HepG2 (cell line): ENCODE measurements around the gene CACNA1I. TPM values are rescaled to one million over a fixed set of nuclear protein-coding genes. Genes with fewer than 3 reads are reported as not detected.

Experiments
- CEBPG ChIP-seq: IDR thresholded peaks from 2 replicates; pipeline ENCODE4 v1.6.1; 2016
- EEA1 ChIP-seq: sonication (generic); formaldehyde crosslinking; IDR thresholded peaks from 2 replicates; pipeline ENCODE4 v1.5.1; 2020; ENCODE audit warnings: mild to moderate bottlenecking, missing genetic modification reagents, borderline replicate concordance
- ELF1 ChIP-seq: sonication (generic); formaldehyde crosslinking; IDR thresholded peaks from 2 replicates; pipeline ENCODE4 v1.4.0; 2020; ENCODE audit warnings: missing genetic modification reagents
- FIP1L1 ChIP-seq: fragments of 200-400 bp; formaldehyde crosslinking; IDR thresholded peaks from 2 replicates; pipeline ENCODE4 v1.6.1; 2018; ENCODE audit warnings: low read depth, mild to moderate bottlenecking, low read length, moderate library complexity, borderline replicate concordance; ENCODE audit not compliant: insufficient read depth
- FOXK1 ChIP-seq: sonication (generic); formaldehyde crosslinking; IDR thresholded peaks from 2 replicates; pipeline ENCODE4 v1.4.0; 2020; ENCODE audit warnings: low read depth, missing genetic modification reagents, borderline replicate concordance
- GPN1 ChIP-seq: sonication (generic); formaldehyde crosslinking; IDR thresholded peaks from 2 replicates; pipeline ENCODE4 v1.5.1; 2020; ENCODE audit warnings: missing genetic modification reagents, borderline replicate concordance
- HDAC6 ChIP-seq: fragments of 200-600 bp; sonication (generic); IDR thresholded peaks from 2 replicates; pipeline ENCODE4 v1.7.0; 2017; ENCODE audit warnings: mild to moderate bottlenecking, antibody characterized with exemption, low read length, low read depth
- HHEX ChIP-seq: IDR thresholded peaks from 2 replicates; pipeline ENCODE4 v1.6.1; 2016; ENCODE audit warnings: control low read depth
- HNF4G ChIP-seq, 2 experiments: sonication (generic) in 1 of 2; formaldehyde crosslinking in 1 of 2; IDR thresholded peaks; 2 replicates each; pipeline versions ENCODE4 v1.4.0 to v1.6.1; 2011 to 2020; ENCODE audit warnings: borderline replicate concordance in 2 of 2, low read depth in 2 of 2, mild to moderate bottlenecking in 2 of 2, low read length in 1 of 2, missing genetic modification reagents in 1 of 2, moderate library complexity in 1 of 2
- IRX3 ChIP-seq: sonication (generic); formaldehyde crosslinking; IDR thresholded peaks from 2 replicates; pipeline ENCODE4 v1.8.1; 2023; ENCODE audit warnings: mild to moderate bottlenecking, low read depth, missing genetic modification reagents, borderline replicate concordance
- KLF6 ChIP-seq: IDR thresholded peaks from 2 replicates; pipeline ENCODE4 v1.8.0; 2016; ENCODE audit warnings: missing biosample characterization, missing genetic modification reagents
- RAD51 ChIP-seq: fragments of 450-650 bp; IDR thresholded peaks from 2 replicates; pipeline ENCODE4 v1.6.1; 2016; ENCODE audit warnings: borderline replicate concordance
- RFXAP ChIP-seq: sonication (generic); formaldehyde crosslinking; IDR thresholded peaks from 2 replicates; pipeline ENCODE4 v1.4.0; 2020; ENCODE audit warnings: missing genetic modification reagents, borderline replicate concordance
- U2AF1 ChIP-seq: fragments of 200-400 bp; formaldehyde crosslinking; optimal IDR thresholded peaks from 2 replicates; pipeline ENCODE3; 2017; ENCODE audit warnings: mild to moderate bottlenecking, low read depth, low read length
- ZBTB1 ChIP-seq: sonication (generic); formaldehyde crosslinking; IDR thresholded peaks from 2 replicates; pipeline ENCODE4 v1.4.0; 2020; ENCODE audit warnings: missing genetic modification reagents, borderline replicate concordance
- ZFP82 ChIP-seq: sonication (generic); formaldehyde crosslinking; IDR thresholded peaks from 2 replicates; pipeline ENCODE4 v1.5.1; 2020; ENCODE audit warnings: mild to moderate bottlenecking, missing genetic modification reagents, borderline replicate concordance
- ZNF225 ChIP-seq: sonication (generic); formaldehyde crosslinking; IDR thresholded peaks from 2 replicates; pipeline ENCODE4 v1.4.0; 2020; ENCODE audit warnings: mild to moderate bottlenecking, missing genetic modification reagents
- ZNF562 ChIP-seq: sonication (generic); formaldehyde crosslinking; IDR thresholded peaks from 2 replicates; pipeline ENCODE4 v1.8.0; 2022; ENCODE audit warnings: missing genetic modification reagents, borderline replicate concordance
- ZNF607 ChIP-seq: sonication (generic); formaldehyde crosslinking; IDR thresholded peaks from 2 replicates; pipeline ENCODE4 v1.5.1; 2020; ENCODE audit warnings: missing genetic modification reagents, mild to moderate bottlenecking, borderline replicate concordance
- ZSCAN12 ChIP-seq: sonication (generic); formaldehyde crosslinking; IDR thresholded peaks from 2 replicates; pipeline ENCODE4 v1.9.0; 2021; ENCODE audit warnings: mild to moderate bottlenecking, missing genetic modification reagents
- polyA plus RNA-seq, 8 experiments: library from polyadenylated mRNA; depleted of rRNA in 3 of 8; stranded (reverse) in 7 of 8; unstranded in 1 of 8; fragments of >200 nt; fragmentation: Illumina TruSeq in 4 of 8; extraction: Trizol in 4 of 8; gene quantifications; 2 replicates each; pipeline versions ENCODE4 v1.2.1 to v1.2.3, GENCODE V29; 2011 to 2016; ENCODE audit warnings: low read depth in 4 of 8, missing spikeins in 1 of 8, mixed read lengths in 1 of 8; ENCODE audit not compliant: insufficient read depth in 1 of 8
- total RNA-seq, 5 experiments: library from RNA; depleted of rRNA; stranded (reverse); fragments of >200 nt; fragmentation: Illumina TruSeq; extraction: Trizol; gene quantifications; 2 replicates each; pipeline ENCODE4 v1.2.3, GENCODE V29; 2016; ENCODE audit warnings: low read depth in 1 of 5
- TF ChIP-seq, protein P1 (sequence below), 2 experiments: IDR thresholded peaks; 2 replicates each; pipeline ENCODE4 v1.6.1; 2011 to 2012; ENCODE audit warnings: low read length in 2 of 2, borderline replicate concordance in 1 of 2, low read depth in 1 of 2, mild to moderate bottlenecking in 1 of 2, moderate library complexity in 1 of 2
- TF ChIP-seq, protein P2 (sequence below): sonication (generic); formaldehyde crosslinking; conservative IDR thresholded peaks from 2 replicates; pipeline ENCODE4 v1.8.0; 2022; ENCODE audit warnings: missing genetic modification reagents

Gene CACNA1I
- total and polyA plus RNA-seq, 2 of the 13 experiments (the other 11 are each of a cell fraction or from before 2014, with no cell fraction given): not detected

DNA sequence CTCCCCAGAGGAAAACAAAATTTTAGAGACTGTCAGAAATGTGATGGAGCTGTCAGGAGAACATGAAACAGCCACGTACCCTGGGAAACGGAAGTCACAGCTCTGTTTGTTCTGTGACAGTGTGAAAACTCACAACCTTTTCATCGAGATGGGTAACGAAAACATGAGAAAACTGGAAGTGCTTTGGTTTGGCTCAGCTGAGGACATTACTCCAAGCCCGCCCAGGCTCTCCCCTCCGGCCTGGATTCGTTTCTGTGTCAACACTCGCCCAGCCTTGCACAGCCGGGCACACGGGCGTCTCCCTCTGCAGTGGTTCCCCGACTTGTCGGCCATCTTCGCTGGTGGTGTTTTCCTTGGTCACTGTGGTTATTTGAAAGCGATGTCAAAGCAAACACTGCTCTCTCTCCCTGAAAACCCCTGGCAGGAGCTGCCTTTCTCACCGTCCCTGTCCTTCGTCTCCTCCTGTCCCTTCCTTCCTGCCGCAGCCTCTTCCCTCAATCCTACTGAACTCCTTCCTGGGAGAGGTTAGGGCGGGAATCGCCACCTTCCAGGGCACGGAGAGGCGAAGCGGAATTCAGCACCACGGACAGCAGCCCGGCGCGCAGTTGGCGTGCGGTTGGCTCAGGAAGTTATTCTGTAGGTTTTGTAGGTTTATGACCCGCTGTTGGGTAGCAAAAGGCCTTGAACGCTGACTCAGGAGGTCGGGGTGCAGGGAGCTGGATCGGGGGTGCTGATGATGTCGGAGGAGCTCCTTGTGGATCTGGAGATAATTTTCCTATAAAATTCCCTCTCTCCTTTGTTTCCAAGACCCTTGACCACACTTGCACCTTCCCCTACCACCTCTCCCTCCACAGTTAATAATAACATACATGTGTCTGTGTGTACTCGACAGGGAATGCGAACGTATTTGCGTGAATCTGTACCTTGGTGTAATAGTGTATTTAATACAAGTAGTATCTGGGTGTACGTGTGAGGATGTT is 24.9 kb upstream of the CACNA1I start (continued):
- TF ChIP-seq GPN1 (CRISPR knock-in tag) (peak; percentile 96; the same call in 1 of the 2 replicates), U2AF1 (no peak), ZNF562 (CRISPR knock-in tag) (no peak), HHEX (CRISPR knock-in tag) (0 out of 2 replicates have a peak, but pooled peaks have one; percentile 22), RFXAP (CRISPR knock-in tag) (peak; percentile 76; the same call in 1 of the 2 replicates), ZFP82 (CRISPR knock-in tag) (0 out of 2 replicates have a peak, but pooled peaks have one; percentile 33), FOXK1 (CRISPR knock-in tag) (peak; percentile 68; the same call in 1 of the 2 replicates), KLF6 (CRISPR knock-in tag) (peak; percentile 98), FIP1L1 (no peak), ZNF225 (CRISPR knock-in tag) (peak; percentile 83; the same call in 1 of the 2 replicates), IRX3 (CRISPR knock-in tag) (peak; percentile 89), ZBTB1 (CRISPR knock-in tag) (peak; percentile 87; the same call in 1 of the 2 replicates), CEBPG (CRISPR knock-in tag) (no peak), HDAC6 (no peak), EEA1 (CRISPR knock-in tag) (peak; percentile 74; the same call in 1 of the 2 replicates), ZNF607 (CRISPR knock-in tag) (0 out of 2 replicates have a peak, but pooled peaks have one; percentile 71), RAD51 (no peak), ZSCAN12 (CRISPR knock-in tag) (peak; percentile 94), ELF1 (CRISPR knock-in tag) (peak; percentile 35; the same call in 1 of the 2 replicates), HNF4G (IDR thresholded peaks at IDR 0.05; ENCODE audit: borderline replicate concordance, low read depth, low read length) (no peak), HNF4G (CRISPR knock-in tag; IDR thresholded peaks at IDR 0.05; ENCODE audit: borderline replicate concordance, low read depth) (no peak)
- TF ChIP-seq, protein P1, sequence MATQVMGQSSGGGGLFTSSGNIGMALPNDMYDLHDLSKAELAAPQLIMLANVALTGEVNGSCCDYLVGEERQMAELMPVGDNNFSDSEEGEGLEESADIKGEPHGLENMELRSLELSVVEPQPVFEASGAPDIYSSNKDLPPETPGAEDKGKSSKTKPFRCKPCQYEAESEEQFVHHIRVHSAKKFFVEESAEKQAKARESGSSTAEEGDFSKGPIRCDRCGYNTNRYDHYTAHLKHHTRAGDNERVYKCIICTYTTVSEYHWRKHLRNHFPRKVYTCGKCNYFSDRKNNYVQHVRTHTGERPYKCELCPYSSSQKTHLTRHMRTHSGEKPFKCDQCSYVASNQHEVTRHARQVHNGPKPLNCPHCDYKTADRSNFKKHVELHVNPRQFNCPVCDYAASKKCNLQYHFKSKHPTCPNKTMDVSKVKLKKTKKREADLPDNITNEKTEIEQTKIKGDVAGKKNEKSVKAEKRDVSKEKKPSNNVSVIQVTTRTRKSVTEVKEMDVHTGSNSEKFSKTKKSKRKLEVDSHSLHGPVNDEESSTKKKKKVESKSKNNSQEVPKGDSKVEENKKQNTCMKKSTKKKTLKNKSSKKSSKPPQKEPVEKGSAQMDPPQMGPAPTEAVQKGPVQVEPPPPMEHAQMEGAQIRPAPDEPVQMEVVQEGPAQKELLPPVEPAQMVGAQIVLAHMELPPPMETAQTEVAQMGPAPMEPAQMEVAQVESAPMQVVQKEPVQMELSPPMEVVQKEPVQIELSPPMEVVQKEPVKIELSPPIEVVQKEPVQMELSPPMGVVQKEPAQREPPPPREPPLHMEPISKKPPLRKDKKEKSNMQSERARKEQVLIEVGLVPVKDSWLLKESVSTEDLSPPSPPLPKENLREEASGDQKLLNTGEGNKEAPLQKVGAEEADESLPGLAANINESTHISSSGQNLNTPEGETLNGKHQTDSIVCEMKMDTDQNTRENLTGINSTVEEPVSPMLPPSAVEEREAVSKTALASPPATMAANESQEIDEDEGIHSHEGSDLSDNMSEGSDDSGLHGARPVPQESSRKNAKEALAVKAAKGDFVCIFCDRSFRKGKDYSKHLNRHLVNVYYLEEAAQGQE (IDR thresholded peaks at IDR 0.05; ENCODE audit: borderline replicate concordance in 1 of 2, low read depth in 1 of 2, low read length in 2 of 2): peak in 1 of 2 experiments; percentile 99
- TF ChIP-seq, protein P2, sequence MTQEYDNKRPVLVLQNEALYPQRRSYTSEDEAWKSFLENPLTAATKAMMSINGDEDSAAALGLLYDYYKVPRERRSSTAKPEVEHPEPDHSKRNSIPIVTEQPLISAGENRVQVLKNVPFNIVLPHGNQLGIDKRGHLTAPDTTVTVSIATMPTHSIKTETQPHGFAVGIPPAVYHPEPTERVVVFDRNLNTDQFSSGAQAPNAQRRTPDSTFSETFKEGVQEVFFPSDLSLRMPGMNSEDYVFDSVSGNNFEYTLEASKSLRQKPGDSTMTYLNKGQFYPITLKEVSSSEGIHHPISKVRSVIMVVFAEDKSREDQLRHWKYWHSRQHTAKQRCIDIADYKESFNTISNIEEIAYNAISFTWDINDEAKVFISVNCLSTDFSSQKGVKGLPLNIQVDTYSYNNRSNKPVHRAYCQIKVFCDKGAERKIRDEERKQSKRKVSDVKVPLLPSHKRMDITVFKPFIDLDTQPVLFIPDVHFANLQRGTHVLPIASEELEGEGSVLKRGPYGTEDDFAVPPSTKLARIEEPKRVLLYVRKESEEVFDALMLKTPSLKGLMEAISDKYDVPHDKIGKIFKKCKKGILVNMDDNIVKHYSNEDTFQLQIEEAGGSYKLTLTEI: no peak
